ENCODE data around the gene XYLT2.
"Not testable (repeated sequence)": the region's sequence is repeated elsewhere in the genome, so short reads cannot be mapped to it uniquely, and the experiment has no call there.

DNA sequence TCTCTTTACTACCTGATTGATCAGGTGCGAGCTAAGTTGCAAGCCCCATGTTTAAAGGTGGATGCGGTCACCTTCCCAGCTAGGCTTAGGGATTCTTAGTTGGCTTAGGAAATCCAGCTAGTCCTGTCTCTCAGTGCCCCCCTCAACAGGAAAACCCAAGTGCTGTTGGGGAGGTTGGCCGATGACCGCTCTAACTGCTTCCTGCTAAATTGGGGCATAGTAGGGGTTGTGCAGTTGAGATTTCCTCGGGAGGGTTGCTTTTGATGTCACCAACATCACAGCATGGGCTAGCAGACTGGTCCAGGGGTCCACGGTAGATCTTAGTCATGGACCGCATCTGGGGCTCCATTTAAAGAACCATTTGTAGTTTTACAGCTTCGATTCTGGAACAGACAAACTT is 53.7 kb downstream of the XYLT2 start:
- TF ChIP-seq, protein P1, sequence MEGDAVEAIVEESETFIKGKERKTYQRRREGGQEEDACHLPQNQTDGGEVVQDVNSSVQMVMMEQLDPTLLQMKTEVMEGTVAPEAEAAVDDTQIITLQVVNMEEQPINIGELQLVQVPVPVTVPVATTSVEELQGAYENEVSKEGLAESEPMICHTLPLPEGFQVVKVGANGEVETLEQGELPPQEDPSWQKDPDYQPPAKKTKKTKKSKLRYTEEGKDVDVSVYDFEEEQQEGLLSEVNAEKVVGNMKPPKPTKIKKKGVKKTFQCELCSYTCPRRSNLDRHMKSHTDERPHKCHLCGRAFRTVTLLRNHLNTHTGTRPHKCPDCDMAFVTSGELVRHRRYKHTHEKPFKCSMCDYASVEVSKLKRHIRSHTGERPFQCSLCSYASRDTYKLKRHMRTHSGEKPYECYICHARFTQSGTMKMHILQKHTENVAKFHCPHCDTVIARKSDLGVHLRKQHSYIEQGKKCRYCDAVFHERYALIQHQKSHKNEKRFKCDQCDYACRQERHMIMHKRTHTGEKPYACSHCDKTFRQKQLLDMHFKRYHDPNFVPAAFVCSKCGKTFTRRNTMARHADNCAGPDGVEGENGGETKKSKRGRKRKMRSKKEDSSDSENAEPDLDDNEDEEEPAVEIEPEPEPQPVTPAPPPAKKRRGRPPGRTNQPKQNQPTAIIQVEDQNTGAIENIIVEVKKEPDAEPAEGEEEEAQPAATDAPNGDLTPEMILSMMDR (IDR thresholded peaks at IDR 0.05), result not testable (repeated sequence)
- not testable (repeated sequence) for TF ChIP-seq POLR2A (IDR thresholded peaks at IDR 0.05)
